Measurements from ENCODE around the gene RPE.

DNA sequence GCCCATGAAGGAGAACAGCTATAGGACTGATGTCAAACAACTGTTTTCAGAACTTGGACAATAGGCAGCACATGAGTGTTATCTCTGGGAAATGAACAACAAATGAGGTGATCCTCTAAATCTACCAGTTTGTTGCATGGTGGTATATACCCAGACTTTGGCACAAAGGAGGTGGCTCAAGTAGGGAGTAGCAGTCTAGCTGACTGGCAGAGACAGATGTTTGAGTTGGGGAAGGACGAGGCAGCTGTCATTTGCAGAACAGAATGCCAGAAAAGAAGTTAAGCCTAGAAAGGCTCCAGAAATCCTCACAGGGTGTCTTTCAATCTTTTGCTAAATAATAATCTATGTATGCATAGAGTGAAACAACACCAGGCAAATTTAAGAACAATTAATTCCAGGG lies 47.4 kb downstream of the RPE start:
- TF ChIP-seq KDM1A (IDR thresholded peaks at IDR 0.05; ENCODE audit: borderline replicate concordance) (no peak), POLR2AphosphoS5 (IDR thresholded peaks at IDR 0.05; ENCODE audit: low read length) (no peak), ZNF24 (IDR thresholded peaks at IDR 0.05) (no peak), POLR2A (IDR thresholded peaks at IDR 0.05; ENCODE audit: low read depth, low read length) (no peak), CREB1 (IDR thresholded peaks at IDR 0.05; ENCODE audit: low read depth) (no peak), EP300 (IDR thresholded peaks at IDR 0.05; ENCODE audit: borderline replicate concordance in 1 of 2, control insufficient read depth in 1 of 2, low read depth in 2 of 2, low read length in 2 of 2) (no peak), MLLT1 (IDR thresholded peaks at IDR 0.05) (no peak), GABPA (IDR thresholded peaks at IDR 0.05; ENCODE audit: low read depth) (no peak), MEF2A (IDR thresholded peaks at IDR 0.05; ENCODE audit: insufficient read depth, low read depth, low read length) (no peak), RAD51 (IDR thresholded peaks at IDR 0.05) (no peak)
- TF ChIP-seq, protein P1, sequence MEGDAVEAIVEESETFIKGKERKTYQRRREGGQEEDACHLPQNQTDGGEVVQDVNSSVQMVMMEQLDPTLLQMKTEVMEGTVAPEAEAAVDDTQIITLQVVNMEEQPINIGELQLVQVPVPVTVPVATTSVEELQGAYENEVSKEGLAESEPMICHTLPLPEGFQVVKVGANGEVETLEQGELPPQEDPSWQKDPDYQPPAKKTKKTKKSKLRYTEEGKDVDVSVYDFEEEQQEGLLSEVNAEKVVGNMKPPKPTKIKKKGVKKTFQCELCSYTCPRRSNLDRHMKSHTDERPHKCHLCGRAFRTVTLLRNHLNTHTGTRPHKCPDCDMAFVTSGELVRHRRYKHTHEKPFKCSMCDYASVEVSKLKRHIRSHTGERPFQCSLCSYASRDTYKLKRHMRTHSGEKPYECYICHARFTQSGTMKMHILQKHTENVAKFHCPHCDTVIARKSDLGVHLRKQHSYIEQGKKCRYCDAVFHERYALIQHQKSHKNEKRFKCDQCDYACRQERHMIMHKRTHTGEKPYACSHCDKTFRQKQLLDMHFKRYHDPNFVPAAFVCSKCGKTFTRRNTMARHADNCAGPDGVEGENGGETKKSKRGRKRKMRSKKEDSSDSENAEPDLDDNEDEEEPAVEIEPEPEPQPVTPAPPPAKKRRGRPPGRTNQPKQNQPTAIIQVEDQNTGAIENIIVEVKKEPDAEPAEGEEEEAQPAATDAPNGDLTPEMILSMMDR (IDR thresholded peaks at IDR 0.05 in 2 of 3, conservative IDR thresholded peaks at IDR 0.05 in 1 of 3; ENCODE audit: control insufficient read depth in 2 of 3, extremely low read depth in 1 of 3, insufficient read depth in 1 of 3, low read depth in 3 of 3, low read length in 3 of 3), result no peak

All from GM12878 (cell line).